Esophagus (tissue), 2 donors: Measurements from ENCODE around the gene ERC2. TPM values are rescaled to one million over a fixed set of nuclear protein-coding genes. Genes with fewer than 3 reads are reported as not detected.

Experiments used
- H3K27ac ChIP-seq, 2 donors: one replicate each; pipeline ENCODE4 v1.5.1; 2013; ENCODE audit warnings: low read depth in 2 of 2, mild to moderate bottlenecking in 2 of 2, inconsistent platforms in 1 of 2, low read length in 1 of 2, moderate library complexity in 1 of 2
- H3K27me3 ChIP-seq, 2 donors: one replicate each; pipeline ENCODE4 v1.6.1; 2013; ENCODE audit warnings: low read length in 2 of 2, control low read depth in 1 of 2, mild to moderate bottlenecking in 1 of 2; ENCODE audit not compliant: insufficient read depth in 2 of 2, control insufficient read depth in 1 of 2
- H3K36me3 ChIP-seq, 2 donors: one replicate each; pipeline ENCODE4 v1.6.1; 2013; ENCODE audit warnings: low read length in 1 of 2; ENCODE audit not compliant: control insufficient read depth in 2 of 2, insufficient read depth in 2 of 2
- H3K4me1 ChIP-seq, 2 donors: one replicate each; pipeline ENCODE4 v1.6.1; 2013; ENCODE audit warnings: low read length in 1 of 2; ENCODE audit not compliant: control insufficient read depth in 2 of 2, insufficient read depth in 2 of 2
- H3K4me3 ChIP-seq, 2 donors: one replicate each; pipeline ENCODE4 v1.5.1; 2013; ENCODE audit warnings: low read length in 2 of 2, mild to moderate bottlenecking in 2 of 2, low read depth in 1 of 2, moderate library complexity in 1 of 2
- H3K9me3 ChIP-seq, 2 donors: one replicate each; pipeline ENCODE4 v1.6.1; 2013; ENCODE audit warnings: mild to moderate bottlenecking in 2 of 2, low read depth in 1 of 2, low read length in 1 of 2, moderate library complexity in 1 of 2; ENCODE audit not compliant: control insufficient read depth in 2 of 2, insufficient read depth in 1 of 2
- WGBS, 2 donors: extraction: QIAGEN DNeasy Blood & Tissue Kit; methylation state at CpG; one replicate each; pipeline ENCODE4 v1.1.7; 2013; 5-methylcytosine and 5-hydroxymethylcytosine counted together
- polyA plus RNA-seq, 2 donors: library from polyadenylated mRNA; stranded (reverse); fragments of 200-250 nt; gene quantifications; one replicate each; pipeline ENCODE4 v1.2.3, GENCODE V29; 2013
- donor health status: healthy with polysubstance abuse.
- donor health status: Bipolar disorder and iron deficiency.

Gene ERC2
- polyA plus RNA-seq, 2 donors, result 0.18 to 0.20 TPM

DNA sequence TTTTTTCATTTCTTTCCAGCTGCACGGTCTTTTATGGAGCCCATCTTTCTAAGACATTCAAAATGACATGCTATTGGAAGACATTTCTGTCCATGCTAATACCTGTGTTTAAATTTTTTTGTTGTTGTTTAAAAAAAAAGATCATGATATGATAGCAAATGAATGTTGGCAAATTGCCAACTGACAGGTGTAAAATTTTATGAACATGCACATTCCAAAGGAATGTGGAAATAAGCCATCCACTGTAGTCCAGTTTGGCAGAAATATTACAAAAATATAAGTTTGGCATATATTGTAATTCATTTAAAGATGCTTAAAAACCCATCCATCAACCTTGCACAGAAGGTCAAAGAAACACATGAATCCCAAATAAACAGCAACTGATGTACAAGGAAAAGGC is 905.6 kb downstream of the ERC2 start:
- no peak overlapping the region for H3K27ac ChIP-seq
- no peak overlapping the region for H3K4me3 ChIP-seq
- 41 to 63% methylated on average over 1 of the region's 1 CpG for WGBS, 2 donors
- H3K9me3 ChIP-seq, result no peaks in the 10 kb centered on the region
- H3K36me3 ChIP-seq, result no peaks in the 10 kb centered on the region
- H3K4me1 ChIP-seq, result no peaks in the 10 kb centered on the region
- H3K27me3 ChIP-seq, result no peaks in the 10 kb centered on the region

GRCh38 chr3:55559500-55560423 is 908.5 kb downstream of the ERC2 start:
- H3K4me3 ChIP-seq, result no peak overlapping the region
- WGBS, 2 donors, result 85 to 89% methylated on average over 7 of the region's 7 CpGs
- no peaks in the 10 kb centered on the region for H3K36me3 ChIP-seq
- no peak overlapping the region for H3K27ac ChIP-seq
- no peaks in the 10 kb centered on the region for H3K27me3 ChIP-seq
- H3K4me1 ChIP-seq, result no peaks in the 10 kb centered on the region
- no peaks in the 10 kb centered on the region for H3K9me3 ChIP-seq

DNA sequence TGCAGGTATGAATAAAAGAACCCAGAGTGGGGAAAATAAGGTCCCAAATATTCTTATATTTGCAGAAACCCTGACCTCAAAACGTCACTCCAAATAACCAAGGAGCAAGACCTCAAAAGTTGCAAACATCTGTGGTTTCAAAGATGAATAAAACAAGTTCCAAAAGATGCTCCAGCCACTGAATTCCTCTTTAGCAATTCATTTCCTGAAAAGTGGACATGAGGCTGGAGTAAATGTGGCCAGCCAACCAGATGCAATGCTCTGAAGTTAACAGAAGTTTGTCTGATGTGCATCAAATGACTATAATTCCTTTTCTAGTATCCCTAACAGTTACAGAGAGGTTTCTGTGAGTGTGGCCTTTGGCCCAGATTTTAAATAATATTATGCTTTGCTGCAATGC is 910.0 kb downstream of the ERC2 start:
- Histone ChIP-seq H3K4me1 (no peaks in the 10 kb centered on the region), H3K27ac (no peak overlapping the region), H3K36me3 (no peaks in the 10 kb centered on the region), H3K27me3 (no peaks in the 10 kb centered on the region), H3K9me3 (no peaks in the 10 kb centered on the region), H3K4me3 (no peak overlapping the region)
- WGBS, 2 donors, result 80 to 82% methylated on average over 1 of the region's 1 CpG

GRCh38 chr3:55557549-55557948 is 910.7 kb downstream of the ERC2 start:
- H3K9me3 ChIP-seq, result no peaks in the 10 kb centered on the region
- H3K27me3 ChIP-seq, result no peaks in the 10 kb centered on the region
- WGBS, 2 donors, result 79% methylated on average over 1 of the region's 1 CpG
- no peak overlapping the region for H3K27ac ChIP-seq
- no peaks in the 10 kb centered on the region for H3K36me3 ChIP-seq
- no peak overlapping the region for H3K4me3 ChIP-seq
- no peaks in the 10 kb centered on the region for H3K4me1 ChIP-seq

- Histone ChIP-seq H3K27ac (no peak overlapping the region), H3K9me3 (no peaks in the 10 kb centered on the region), H3K36me3 (no peaks in the 10 kb centered on the region), H3K4me3 (no peak overlapping the region), H3K4me1 (no peaks in the 10 kb centered on the region), H3K27me3 (no peaks in the 10 kb centered on the region)
- 66 to 67% methylated on average over 4 of the region's 4 CpGs for WGBS, 2 donors
These were observed 911.4 kb downstream of the ERC2 start for GRCh38 chr3:55556619-55557537.

GRCh38 chr3:55555873-55556618 is 912.2 kb downstream of the ERC2 start:
- no peaks in the 10 kb centered on the region for H3K4me1 ChIP-seq
- no peak overlapping the region for H3K4me3 ChIP-seq
- no peaks in the 10 kb centered on the region for H3K27me3 ChIP-seq
- H3K27ac ChIP-seq, result no peak overlapping the region
- H3K36me3 ChIP-seq, result no peaks in the 10 kb centered on the region
- WGBS, 2 donors, result 64 to 66% methylated on average over 6 of the region's 6 CpGs
- no peaks in the 10 kb centered on the region for H3K9me3 ChIP-seq

- no peaks in the 10 kb centered on the region for H3K4me1 ChIP-seq
- no peaks in the 10 kb centered on the region for H3K27me3 ChIP-seq
- no peaks in the 10 kb centered on the region for H3K36me3 ChIP-seq
- WGBS, 2 donors, result 68 to 70% methylated on average over 11 of the region's 11 CpGs
- no peaks in the 10 kb centered on the region for H3K9me3 ChIP-seq
- no peak overlapping the region for H3K27ac ChIP-seq
- H3K4me3 ChIP-seq, result no peak overlapping the region
These were observed 913.4 kb downstream of the ERC2 start for GRCh38 chr3:55554634-55555425.

DNA sequence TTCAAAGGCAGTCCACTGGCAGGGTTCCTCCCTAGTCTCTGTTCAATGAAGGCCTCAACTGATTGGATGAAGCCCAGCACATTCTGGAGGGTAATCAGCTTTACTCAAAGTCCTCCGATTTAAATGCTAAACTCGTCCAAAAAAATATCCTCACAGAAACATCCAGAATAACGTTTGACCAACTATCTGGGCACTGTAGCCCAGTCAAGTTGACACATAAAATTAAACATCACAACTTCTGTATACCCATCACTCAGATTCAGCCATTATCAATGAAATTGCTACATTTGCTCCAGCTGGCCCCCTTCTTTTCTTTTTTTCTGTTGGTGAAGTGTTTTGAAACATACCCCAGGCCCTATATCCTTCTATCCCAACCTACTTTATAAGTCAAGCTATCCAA is 916.6 kb downstream of the ERC2 start:
- no peaks in the 10 kb centered on the region for H3K9me3 ChIP-seq
- no peaks in the 10 kb centered on the region for H3K36me3 ChIP-seq
- H3K4me1 ChIP-seq, result no peaks in the 10 kb centered on the region
- WGBS, 2 donors, result 90 to 92% methylated on average over 3 of the region's 3 CpGs
- no peak overlapping the region for H3K27ac ChIP-seq
- no peak overlapping the region for H3K4me3 ChIP-seq
- no peaks in the 10 kb centered on the region for H3K27me3 ChIP-seq
